Bronchial epithelial cell (primary cell): ENCODE data around the gene KSR1. TPM values are rescaled to one million over a fixed set of nuclear protein-coding genes. Genes with fewer than 3 reads are reported as not detected.

ENCODE experiments used
- DNase-seq: peaks from one replicate; pipeline ENCODE4 v3.0.0-alpha.2; 2010; ENCODE audit warnings: low read depth
- FAIRE-seq: peaks from 2 replicates; lab custom pipeline; 2011; peaks lifted over from hg19 to GRCh38; lab: Jason Lieb, UNC
- H3K27me3 ChIP-seq: 2 replicates; pipeline ENCODE4 v1.5.1; 2011; ENCODE audit warnings: low read length; ENCODE audit not compliant: control insufficient read depth, insufficient read depth
- H3K36me3 ChIP-seq: 2 replicates; pipeline ENCODE4 v1.5.1; 2011; ENCODE audit warnings: low read length; ENCODE audit not compliant: control insufficient read depth, insufficient read depth
- H3K4me3 ChIP-seq: 2 replicates; pipeline ENCODE4 v1.5.1; 2011; ENCODE audit warnings: mild to moderate bottlenecking, low read depth, low read length, control low read depth
- CTCF ChIP-seq: IDR thresholded peaks from 2 replicates; pipeline ENCODE4 v1.5.1; 2011; ENCODE audit warnings: mild to moderate bottlenecking, moderate library complexity, low read length, control low read depth, inconsistent platforms; ENCODE audit not compliant: insufficient read depth, severe bottlenecking
- total RNA-seq: library from RNA; depleted of rRNA; stranded (reverse); fragments of >200 nt; gene quantifications from 2 replicates; pipeline ENCODE4 v1.2.1, GENCODE V29; 2014

KSR1 gene
- total RNA-seq, 1 donor from 2014 or later = 0.53 TPM

- no peak for DNase-seq
- H3K4me3 ChIP-seq = no peak overlapping the region
- H3K27me3 ChIP-seq = no peaks in the 10 kb centered on the region
- no peaks in the 10 kb centered on the region for H3K36me3 ChIP-seq
- TF ChIP-seq CTCF = no peak
- no peak for FAIRE-seq
Observed at GRCh38 chr17:27549251-27549893, 93.1 kb downstream of the KSR1 start.

GRCh38 chr17:27550291-27550930 is 94.2 kb downstream of the KSR1 start:
- FAIRE-seq = no peak

GRCh38 chr17:27550974-27551505 is 94.8 kb downstream of the KSR1 start:
- Histone ChIP-seq H3K27me3 (no peaks in the 10 kb centered on the region), H3K4me3 (no peak overlapping the region), H3K36me3 (no peaks in the 10 kb centered on the region)
- no peak for DNase-seq
- no peak for FAIRE-seq
- no peak for TF ChIP-seq CTCF

More at GRCh38 chr17:27550291-27550930, 94.2 kb downstream of the KSR1 start:
- H3K27me3 ChIP-seq = no peaks in the 10 kb centered on the region
- no peak for DNase-seq
- H3K4me3 ChIP-seq = no peak overlapping the region
- no peaks in the 10 kb centered on the region for H3K36me3 ChIP-seq
- TF ChIP-seq CTCF = no peak

- H3K36me3 ChIP-seq = no peaks in the 10 kb centered on the region
- DNase-seq = peak; percentile 49
- no peak overlapping the region for H3K4me3 ChIP-seq
- H3K27me3 ChIP-seq = no peaks in the 10 kb centered on the region
- FAIRE-seq = no peak
- no peak for TF ChIP-seq CTCF
Observed at GRCh38 chr17:27551701-27552248, 95.5 kb downstream of the KSR1 start.

- H3K36me3 ChIP-seq = no peaks in the 10 kb centered on the region
- no peak overlapping the region for H3K4me3 ChIP-seq
- TF ChIP-seq CTCF = peak; percentile 6
- DNase-seq = peak; percentile 71
- H3K27me3 ChIP-seq = no peaks in the 10 kb centered on the region
- FAIRE-seq = no peak
Observed at GRCh38 chr17:27552276-27552732, 96.1 kb downstream of the KSR1 start.
